Measurements from ENCODE around the gene KANSL2. TPM values are rescaled to one million over a fixed set of nuclear protein-coding genes. Genes with fewer than 3 reads are reported as not detected.

The KANSL2 gene
- total and polyA plus RNA-seq, 2 donors (not counting 3 experiments of a cell fraction or from before 2014, with no cell fraction given): 30.5 to 35.8 TPM

DNA sequence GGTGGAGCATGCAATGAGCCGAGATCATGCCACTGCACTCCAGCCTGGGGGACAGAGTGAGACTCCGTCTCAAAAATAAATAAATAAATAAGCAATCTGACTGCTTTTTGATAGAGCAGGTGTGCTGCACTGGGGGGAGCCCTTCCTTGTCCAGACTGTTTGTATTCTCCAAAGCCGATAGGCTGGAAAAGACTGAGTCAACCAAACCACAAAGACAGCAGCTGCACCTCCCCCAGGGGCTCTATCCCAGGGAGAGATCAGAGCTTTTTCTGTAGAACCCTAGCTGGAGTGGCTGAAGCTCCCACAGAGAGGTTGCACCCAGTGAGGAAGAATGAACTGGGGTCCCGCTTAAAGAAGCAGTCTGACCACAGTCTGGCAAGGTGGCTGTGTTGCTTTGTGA is 66.4 kb downstream of the KANSL2 start:
- ChIA-PET CTCF (interaction anchor here (4.5 to 6.3 kb wide), 2 partner anchors 73 to 330 kb away, joined by 54 to 166 read pairs; no protein-coding TSS in a partner anchor), POLR2A (no interaction called here)
- Histone ChIP-seq H3K9me3 (replicated peaks; ENCODE audit: control insufficient read depth, insufficient read depth, low read length) (no peaks in the 10 kb centered on the region), H3K4me3 (replicated peaks in 1 of 3; ENCODE audit: insufficient read depth in 1 of 3, low read depth in 1 of 3, low read length in 3 of 3) (no peak overlapping the region), H3K4me1 (ENCODE audit: control insufficient read depth, extremely low read depth, insufficient read depth, low read length) (no peaks in the 10 kb centered on the region), H3K27ac (ENCODE audit: insufficient read depth, low read depth, low read length) (no peak overlapping the region), H3K9ac (replicated peaks; ENCODE audit: extremely low read depth, insufficient read depth, low read length) (no peak overlapping the region), H3K36me3 (ENCODE audit: control insufficient read depth in 2 of 2, extremely low read depth in 1 of 2, insufficient read depth in 2 of 2, low read length in 2 of 2) (no peaks in the 10 kb centered on the region), H2AFZ (ENCODE audit: low read depth, low read length) (no peak overlapping the region), H3K27me3 (ENCODE audit: control insufficient read depth in 2 of 2, insufficient read depth in 2 of 2, low read length in 2 of 2) (peaks cover 9 to 15% of the 10 kb centered on the region in 2 experiments), H3K9me1 (replicated peaks; ENCODE audit: control insufficient read depth, extremely low read depth, insufficient read depth, low read length) (no peaks in the 10 kb centered on the region), H3K79me2 (ENCODE audit: control insufficient read depth, insufficient read depth, low read length) (no peaks in the 10 kb centered on the region), H4K20me1 (replicated peaks; ENCODE audit: control insufficient read depth, extremely low read depth, insufficient read depth, low read length) (no peaks in the 10 kb centered on the region), H3K4me2 (ENCODE audit: insufficient read depth, low read length) (no peak overlapping the region)
- intact Hi-C loops (cut with micrococcal nuclease): loop anchor here (5.0 to 10.0 kb wide), 5 partner anchors 328 to 651 kb away; partner anchors contain the start of gene TMEM106C
- FAIRE-seq: no peak
- dilution Hi-C loops (cut with MboI; ENCODE audit: extremely low pct_ligation_motif_present, low sequenced_read_pairs): no loop called here
- no TSS peak for BruUV-seq (replicated peaks)
- no peak for DNase-seq (ENCODE audit: low read depth, low spot score)
- no peak for TF ChIP-seq POLR2A (IDR thresholded peaks at IDR 0.05; ENCODE audit: low read depth, low read length)
- TF ChIP-seq, protein P1, sequence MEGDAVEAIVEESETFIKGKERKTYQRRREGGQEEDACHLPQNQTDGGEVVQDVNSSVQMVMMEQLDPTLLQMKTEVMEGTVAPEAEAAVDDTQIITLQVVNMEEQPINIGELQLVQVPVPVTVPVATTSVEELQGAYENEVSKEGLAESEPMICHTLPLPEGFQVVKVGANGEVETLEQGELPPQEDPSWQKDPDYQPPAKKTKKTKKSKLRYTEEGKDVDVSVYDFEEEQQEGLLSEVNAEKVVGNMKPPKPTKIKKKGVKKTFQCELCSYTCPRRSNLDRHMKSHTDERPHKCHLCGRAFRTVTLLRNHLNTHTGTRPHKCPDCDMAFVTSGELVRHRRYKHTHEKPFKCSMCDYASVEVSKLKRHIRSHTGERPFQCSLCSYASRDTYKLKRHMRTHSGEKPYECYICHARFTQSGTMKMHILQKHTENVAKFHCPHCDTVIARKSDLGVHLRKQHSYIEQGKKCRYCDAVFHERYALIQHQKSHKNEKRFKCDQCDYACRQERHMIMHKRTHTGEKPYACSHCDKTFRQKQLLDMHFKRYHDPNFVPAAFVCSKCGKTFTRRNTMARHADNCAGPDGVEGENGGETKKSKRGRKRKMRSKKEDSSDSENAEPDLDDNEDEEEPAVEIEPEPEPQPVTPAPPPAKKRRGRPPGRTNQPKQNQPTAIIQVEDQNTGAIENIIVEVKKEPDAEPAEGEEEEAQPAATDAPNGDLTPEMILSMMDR (IDR thresholded peaks at IDR 0.05; ENCODE audit: extremely low read depth in 1 of 2, insufficient read depth in 1 of 2, low read depth in 1 of 2, low read length in 2 of 2): no peak
- no peak for TF ChIP-seq GATA2 (IDR thresholded peaks at IDR 0.05; ENCODE audit: insufficient read depth, insufficient read length, low read depth, low read length)
- TF ChIP-seq MYC (IDR thresholded peaks at IDR 0.05; ENCODE audit: low read depth, low read length): no peak
- no peak for TF ChIP-seq POLR2AphosphoS5 (IDR thresholded peaks at IDR 0.05; ENCODE audit: insufficient read depth, low read depth, low read length)
- TF ChIP-seq EZH2 (IDR thresholded peaks at IDR 0.05; ENCODE audit: borderline replicate concordance, low read depth, low read length, severe bottlenecking): no peak
- TF ChIP-seq, protein P2, sequence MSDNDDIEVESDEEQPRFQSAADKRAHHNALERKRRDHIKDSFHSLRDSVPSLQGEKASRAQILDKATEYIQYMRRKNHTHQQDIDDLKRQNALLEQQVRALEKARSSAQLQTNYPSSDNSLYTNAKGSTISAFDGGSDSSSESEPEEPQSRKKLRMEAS (IDR thresholded peaks at IDR 0.05; ENCODE audit: insufficient read depth, insufficient read length): no peak
- no peak for TF ChIP-seq FOS (IDR thresholded peaks at IDR 0.05; ENCODE audit: borderline replicate concordance, insufficient read depth, low read length)
- TF ChIP-seq JUN (IDR thresholded peaks at IDR 0.05; ENCODE audit: borderline replicate concordance, insufficient read depth, insufficient read length, low read depth): no peak
